Progenitor cell of endocrine pancreas (in vitro differentiated cells): ENCODE data around the gene KLF5. TPM values are rescaled to one million over a fixed set of nuclear protein-coding genes. Genes with fewer than 3 reads are reported as not detected.
A peak's percentile ranks its signal among the peaks of the same experiment; 100 is the strongest.
"Not testable (repeated sequence)": the region's sequence is repeated elsewhere in the genome, so short reads cannot be mapped to it uniquely, and the experiment has no call there.

Source experiments
- DNase-seq: peaks from one replicate; pipeline ENCODE4 v3.0.0; 2021; ENCODE audit warnings: low spot score; ENCODE audit not compliant: unreplicated experiment
- H3K27ac Mint-ChIP-seq: 2 replicates; pipeline ENCODE4 v1.8.0; 2021; ENCODE audit warnings: mild to moderate bottlenecking, moderate library complexity, mixed read lengths
- H3K27me3 Mint-ChIP-seq: 2 replicates; pipeline ENCODE4 v1.8.0; 2021; ENCODE audit warnings: mixed read lengths
- H3K36me3 Mint-ChIP-seq: 2 replicates; pipeline ENCODE4 v1.8.0; 2022; ENCODE audit warnings: mixed read lengths; ENCODE audit not compliant: insufficient read depth
- H3K4me1 Mint-ChIP-seq: 2 replicates; pipeline ENCODE4 v1.8.0; 2021; ENCODE audit warnings: low read depth, mixed read lengths
- H3K4me3 Mint-ChIP-seq: 2 replicates; pipeline ENCODE4 v1.8.0; 2021; ENCODE audit warnings: low read depth, mild to moderate bottlenecking, moderate library complexity, mixed read lengths
- H3K9me3 Mint-ChIP-seq: 2 replicates; pipeline ENCODE4 v1.8.0; 2021; ENCODE audit warnings: low read depth, mixed read lengths
- CTCF ChIP-seq: fragments of 200-600 bp; sonication (generic); IDR thresholded peaks from one replicate; pipeline ENCODE4 v1.5.0; 2021; ENCODE audit warnings: antibody characterized with exemption, mild to moderate bottlenecking; ENCODE audit not compliant: unreplicated experiment
- total RNA-seq: library from RNA; stranded (reverse); gene quantifications from 2 replicates; pipeline ENCODE4 v1.2.1, GENCODE V29; 2021

Gene KLF5
- total RNA-seq, 1 donor from 2014 or later, result 111 TPM

GRCh38 chr13:73092829-73093228 is 34.0 kb downstream of the KLF5 start:
- no peak for DNase-seq
- H3K27ac Mint-ChIP-seq, result no peak overlapping the region
- H3K9me3 Mint-ChIP-seq, result peaks cover 6% of the 10 kb centered on the region
- peaks cover 3% of the 10 kb centered on the region for H3K4me1 Mint-ChIP-seq
- no peak overlapping the region for H3K4me3 Mint-ChIP-seq
- H3K27me3 Mint-ChIP-seq, result no peaks in the 10 kb centered on the region
- TF ChIP-seq CTCF, result no peak
- no peaks in the 10 kb centered on the region for H3K36me3 Mint-ChIP-seq

GRCh38 chr13:73096173-73096572 is 37.4 kb downstream of the KLF5 start:
- Mint-ChIP-seq H3K36me3 (peaks cover 1% of the 10 kb centered on the region), H3K9me3 (peaks cover 11% of the 10 kb centered on the region), H3K27ac (no peak overlapping the region), H3K4me3 (no peak overlapping the region), H3K4me1 (peaks cover 4% of the 10 kb centered on the region), H3K27me3 (no peaks in the 10 kb centered on the region)
- no peak for TF ChIP-seq CTCF
- DNase-seq, result no peak

- H3K9me3 Mint-ChIP-seq, result peaks cover 11% of the 10 kb centered on the region
- no peak for DNase-seq
- H3K36me3 Mint-ChIP-seq, result peaks cover 1% of the 10 kb centered on the region
- H3K27ac Mint-ChIP-seq, result peak overlapping the region; percentile 59
- no peak overlapping the region for H3K4me3 Mint-ChIP-seq
- H3K4me1 Mint-ChIP-seq, result peaks cover 8% of the 10 kb centered on the region
- no peaks in the 10 kb centered on the region for H3K27me3 Mint-ChIP-seq
- no peak for TF ChIP-seq CTCF
These were observed 37.8 kb downstream of the KLF5 start for GRCh38 chr13:73096638-73097037.

- H3K4me1 Mint-ChIP-seq, result peaks cover 27% of the 10 kb centered on the region
- peaks cover 11% of the 10 kb centered on the region for H3K9me3 Mint-ChIP-seq
- not testable (repeated sequence) for DNase-seq, H3K36me3 Mint-ChIP-seq, H3K27ac Mint-ChIP-seq, H3K27me3 Mint-ChIP-seq, H3K4me3 Mint-ChIP-seq
These were observed 42.0 kb downstream of the KLF5 start for GRCh38 chr13:73100781-73101180.

GRCh38 chr13:73101351-73102007 is 42.7 kb downstream of the KLF5 start:
- H3K4me3 Mint-ChIP-seq, result no peak overlapping the region
- TF ChIP-seq CTCF, result no peak
- no peak for DNase-seq
- peaks cover 28% of the 10 kb centered on the region for H3K4me1 Mint-ChIP-seq
- H3K27me3 Mint-ChIP-seq, result no peaks in the 10 kb centered on the region
- H3K9me3 Mint-ChIP-seq, result peaks cover 10% of the 10 kb centered on the region
- peaks cover 1% of the 10 kb centered on the region for H3K36me3 Mint-ChIP-seq
- peak overlapping the region; percentile 82 for H3K27ac Mint-ChIP-seq

- H3K4me1 Mint-ChIP-seq, result peaks cover 41% of the 10 kb centered on the region
- H3K4me3 Mint-ChIP-seq, result no peak overlapping the region
- H3K9me3 Mint-ChIP-seq, result peaks cover 5% of the 10 kb centered on the region
- H3K27ac Mint-ChIP-seq, result peak overlapping the region; percentile 15
- no peak for DNase-seq
- H3K27me3 Mint-ChIP-seq, result no peaks in the 10 kb centered on the region
- peaks cover 1% of the 10 kb centered on the region for H3K36me3 Mint-ChIP-seq
- no peak for TF ChIP-seq CTCF
These were observed 44.4 kb downstream of the KLF5 start for GRCh38 chr13:73103238-73103637.
